GM21723 (cell line): Measurements from ENCODE around the gene TMEM178B.

ENCODE experiments used
- ATAC-seq: cut with Tn5 transposase; IDR thresholded peaks from one replicate; pipeline ENCODE4 v1.9.1; 2021; ENCODE audit warnings: mild to moderate bottlenecking, moderate library complexity; ENCODE audit not compliant: unreplicated experiment

Gene TMEM178B

DNA sequence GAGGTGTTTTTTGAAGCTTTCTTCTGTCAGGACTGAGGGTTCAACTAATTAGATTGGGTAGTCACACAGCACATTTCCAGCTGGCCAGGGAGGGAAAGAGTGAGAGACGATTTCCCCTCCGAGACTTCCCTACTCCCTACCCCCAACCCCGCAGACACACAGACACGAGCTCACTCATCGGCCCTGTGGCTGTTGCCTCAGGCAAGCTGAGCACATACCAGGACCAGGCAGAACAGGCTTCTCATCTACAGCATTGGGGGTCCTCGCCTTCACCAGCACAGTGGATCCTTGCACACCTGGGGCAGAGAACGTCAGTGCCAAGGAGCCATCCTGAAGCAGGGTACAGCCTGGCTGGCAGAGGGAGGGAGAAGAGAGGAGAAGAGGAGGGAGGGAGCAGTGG is 144.1 kb downstream of the TMEM178B start:
- ATAC-seq = no peak

DNA sequence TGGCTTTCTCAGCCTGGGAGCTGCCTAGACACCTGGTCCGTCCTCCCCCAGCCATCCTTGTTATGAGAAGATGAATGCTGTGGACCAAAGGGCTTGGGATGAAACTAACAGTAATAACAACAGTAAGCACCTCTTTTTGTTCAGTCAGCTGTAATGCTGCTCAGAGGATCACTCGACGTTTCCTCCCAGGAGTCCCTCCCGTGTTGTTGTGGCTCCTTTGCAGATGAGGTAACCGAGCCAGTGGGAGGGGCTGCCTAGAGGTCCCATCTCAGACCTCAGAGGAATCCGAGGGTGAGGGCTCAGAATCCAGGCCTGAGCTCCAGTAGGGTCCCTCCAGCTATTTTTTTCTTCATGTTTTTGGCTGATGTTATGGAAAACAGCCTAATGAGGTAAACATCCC is 145.1 kb downstream of the TMEM178B start:
- ATAC-seq = no peak

DNA sequence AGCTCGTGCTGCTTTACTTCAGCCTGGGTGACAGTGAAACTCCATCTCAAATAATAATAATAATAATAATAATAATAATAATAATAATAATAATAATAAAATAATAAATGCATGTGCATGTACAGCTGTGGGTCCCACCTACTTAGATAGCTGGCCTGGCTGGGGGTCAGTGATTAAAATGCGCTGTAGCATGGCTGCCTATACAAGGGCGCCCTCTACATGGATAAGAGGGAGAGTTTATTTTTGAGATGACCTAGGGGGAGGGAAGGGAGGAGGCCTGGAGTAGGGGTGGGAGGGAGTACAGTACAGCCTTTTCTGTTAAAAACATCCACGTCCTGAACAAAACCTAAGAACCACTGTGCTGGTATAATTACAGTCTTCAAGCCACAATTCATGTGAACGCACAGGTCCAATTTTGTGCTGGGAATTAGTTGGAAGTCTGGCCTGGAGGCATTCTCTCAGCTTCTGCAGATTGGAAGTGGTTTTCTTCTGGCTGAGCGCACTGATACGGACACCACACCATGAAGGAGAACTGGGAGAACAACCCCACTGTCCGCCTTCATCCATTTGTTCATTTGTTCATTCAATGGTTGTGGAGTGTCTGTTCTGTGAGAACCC is 146.5 kb downstream of the TMEM178B start:
- no peak for ATAC-seq

DNA sequence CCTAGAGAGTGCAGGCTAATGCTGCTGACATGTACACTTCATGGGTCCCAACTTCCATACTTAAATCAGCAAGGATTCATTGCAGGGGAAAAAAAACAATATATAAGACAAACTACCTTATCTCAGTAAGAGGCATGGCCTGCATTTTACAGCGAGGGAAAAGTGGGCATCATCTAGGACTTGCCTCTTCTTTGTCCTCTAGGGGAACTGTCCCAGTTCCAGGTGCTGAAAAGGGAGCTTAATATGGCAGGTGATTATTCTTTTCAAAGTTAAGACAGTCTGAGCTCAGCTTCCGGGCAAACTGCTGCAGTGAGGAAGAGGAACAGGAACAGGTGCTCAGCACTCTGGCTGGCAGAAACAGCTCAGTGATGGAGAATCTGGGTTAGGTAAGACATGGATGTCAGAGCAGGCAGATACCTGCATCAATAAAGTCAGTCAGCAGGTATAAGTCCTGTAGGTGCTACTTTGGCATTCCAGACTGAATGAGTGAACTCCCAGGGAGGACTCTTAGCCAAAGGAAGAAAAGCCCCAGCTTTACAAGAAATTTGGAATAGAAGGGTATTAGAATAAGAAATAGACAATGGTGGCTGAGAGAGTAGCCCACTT is 147.2 kb downstream of the TMEM178B start:
- no peak for ATAC-seq

DNA sequence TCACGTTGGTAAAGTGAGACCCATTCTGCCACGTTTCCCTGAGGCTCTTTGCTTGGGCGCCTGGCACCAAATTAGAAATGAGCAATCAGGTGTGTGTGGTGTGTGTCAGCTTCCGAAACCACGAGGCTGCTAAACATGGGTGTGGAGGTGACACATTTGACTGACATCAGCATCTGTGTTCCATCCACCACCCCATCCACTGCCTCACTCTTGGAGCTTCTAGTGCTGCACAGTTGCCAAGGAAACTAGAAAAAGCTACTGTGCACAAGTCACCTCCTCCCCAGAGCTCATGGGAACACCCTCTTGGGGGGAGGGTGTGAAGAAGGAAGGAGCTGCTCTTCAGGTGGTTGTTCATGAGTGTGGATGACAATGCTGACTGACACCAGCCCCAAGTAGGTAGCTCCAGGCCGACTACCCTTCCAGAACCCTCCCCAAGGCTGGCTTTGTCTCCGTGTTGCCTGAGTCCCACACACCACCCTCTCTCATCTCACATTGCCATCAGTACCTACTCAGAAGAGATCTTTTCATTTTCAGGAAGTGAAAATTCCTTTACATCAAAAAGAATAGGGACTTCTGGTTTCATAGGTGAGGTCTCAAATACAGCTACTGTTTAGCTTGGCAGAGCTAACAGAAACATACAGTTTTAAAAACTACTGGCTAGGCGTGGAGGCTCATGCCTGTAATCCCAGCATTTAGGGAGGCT is 152.2 kb downstream of the TMEM178B start:
- ATAC-seq = no peak

DNA sequence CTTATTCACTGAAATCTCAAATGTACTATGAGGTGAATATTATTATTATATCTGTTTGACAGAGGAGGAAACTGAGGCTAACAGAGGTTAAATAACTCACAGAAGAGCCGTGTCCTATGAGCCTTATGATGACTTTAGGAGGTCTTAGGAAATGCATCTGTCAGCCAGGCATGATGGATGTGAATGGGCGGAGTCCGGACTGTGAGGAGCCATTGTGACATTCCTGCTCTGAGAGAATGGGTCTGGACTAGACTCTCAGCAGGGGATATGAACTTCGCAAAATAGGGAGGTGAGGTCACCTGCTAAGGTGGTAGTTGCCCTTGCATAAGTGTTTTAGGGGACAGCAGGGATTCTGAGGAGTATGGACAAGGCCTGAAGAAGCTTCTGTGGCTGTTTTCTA is 153.6 kb downstream of the TMEM178B start:
- ATAC-seq = no peak

DNA sequence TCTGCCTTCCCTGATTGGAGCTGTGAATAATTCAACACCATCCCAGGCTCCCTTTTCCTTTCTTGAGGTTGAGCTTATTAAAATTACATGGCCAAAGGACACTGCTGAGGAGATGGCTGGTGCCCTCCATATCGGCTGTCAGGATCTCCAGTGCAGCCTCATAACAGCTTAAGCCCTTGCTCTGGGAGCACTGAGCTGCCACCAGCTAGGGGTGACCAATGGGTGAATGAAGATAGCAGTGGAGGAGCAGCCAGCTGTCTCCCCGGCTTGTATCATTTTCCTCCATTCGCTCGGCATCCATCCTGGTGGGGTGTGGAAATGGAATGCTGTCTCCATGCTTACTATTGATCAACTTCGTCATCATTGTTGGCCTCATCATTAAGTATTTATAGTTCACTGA is 154.6 kb downstream of the TMEM178B start:
- no peak for ATAC-seq

DNA sequence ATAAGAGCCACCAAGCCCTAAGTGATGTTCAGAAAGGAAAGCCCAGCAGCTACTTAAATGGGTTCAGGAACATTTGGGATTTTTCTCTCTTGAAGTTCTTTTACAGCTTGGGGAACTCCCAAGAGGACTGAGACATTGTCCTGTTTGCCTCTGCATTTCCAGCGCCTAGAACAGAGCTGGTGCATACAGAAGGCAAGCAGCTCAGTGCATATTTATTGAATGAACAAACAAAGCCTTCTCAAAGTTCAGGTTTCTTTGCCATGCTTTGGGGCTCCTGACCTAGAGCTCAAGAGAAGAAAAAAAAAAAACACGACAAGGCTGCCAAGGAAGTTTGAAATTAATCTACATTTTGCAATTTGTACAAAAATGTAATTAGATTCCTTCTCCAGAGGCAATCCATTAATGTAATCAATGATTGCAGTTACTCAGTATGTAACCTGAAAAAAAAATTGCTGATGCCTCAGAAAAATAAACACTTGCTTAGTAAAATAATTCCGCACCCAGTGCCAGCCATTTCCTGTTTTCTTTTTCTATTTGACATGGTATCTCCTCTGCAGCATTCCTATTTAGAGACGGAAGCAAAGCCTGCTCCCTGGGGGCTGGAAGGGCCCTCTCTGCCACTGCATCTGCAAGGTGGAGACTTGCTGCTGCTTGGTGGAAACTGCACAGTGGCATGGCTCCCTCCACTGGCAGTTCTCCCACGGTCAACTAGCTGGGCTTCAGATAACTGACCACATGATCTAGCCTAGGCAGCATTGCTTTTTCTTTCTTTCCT is 157.3 kb downstream of the TMEM178B start:
- ATAC-seq = no peak

DNA sequence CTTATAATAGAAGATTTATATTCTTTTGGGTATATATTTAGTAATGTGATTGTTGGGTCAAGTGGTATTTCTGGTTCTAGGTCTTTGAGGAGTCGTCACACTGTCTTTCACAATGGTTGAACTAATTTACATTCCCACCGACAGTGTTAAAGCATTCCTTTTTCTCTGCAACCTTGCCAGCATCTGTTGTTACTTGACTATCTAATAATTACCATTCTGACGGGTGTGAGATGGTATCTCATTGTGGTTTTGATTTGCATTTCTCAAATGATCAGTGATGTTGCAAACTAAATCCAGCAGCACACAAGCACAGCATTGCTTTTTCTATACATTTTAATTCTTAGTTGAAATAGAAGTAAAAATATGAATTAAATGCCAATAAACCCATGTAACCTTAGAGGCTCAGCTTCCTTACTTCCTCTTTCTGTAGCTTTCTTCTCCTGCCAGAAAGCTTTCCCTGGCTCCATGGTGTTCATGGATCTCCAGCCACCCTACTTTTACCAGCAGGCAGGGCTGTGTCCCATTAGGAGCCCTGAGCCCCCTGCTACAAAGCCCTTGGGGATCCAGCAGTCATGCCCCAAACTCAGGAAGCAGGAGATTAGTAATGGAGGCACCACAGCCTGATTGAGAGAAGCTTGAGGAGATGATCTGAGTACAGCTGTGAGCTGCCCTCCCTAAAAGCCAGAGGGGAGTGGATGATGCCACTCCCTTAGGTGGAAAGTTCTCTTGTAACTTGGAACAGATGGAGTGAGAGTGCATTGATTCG is 158.6 kb downstream of the TMEM178B start:
- no peak for ATAC-seq

DNA sequence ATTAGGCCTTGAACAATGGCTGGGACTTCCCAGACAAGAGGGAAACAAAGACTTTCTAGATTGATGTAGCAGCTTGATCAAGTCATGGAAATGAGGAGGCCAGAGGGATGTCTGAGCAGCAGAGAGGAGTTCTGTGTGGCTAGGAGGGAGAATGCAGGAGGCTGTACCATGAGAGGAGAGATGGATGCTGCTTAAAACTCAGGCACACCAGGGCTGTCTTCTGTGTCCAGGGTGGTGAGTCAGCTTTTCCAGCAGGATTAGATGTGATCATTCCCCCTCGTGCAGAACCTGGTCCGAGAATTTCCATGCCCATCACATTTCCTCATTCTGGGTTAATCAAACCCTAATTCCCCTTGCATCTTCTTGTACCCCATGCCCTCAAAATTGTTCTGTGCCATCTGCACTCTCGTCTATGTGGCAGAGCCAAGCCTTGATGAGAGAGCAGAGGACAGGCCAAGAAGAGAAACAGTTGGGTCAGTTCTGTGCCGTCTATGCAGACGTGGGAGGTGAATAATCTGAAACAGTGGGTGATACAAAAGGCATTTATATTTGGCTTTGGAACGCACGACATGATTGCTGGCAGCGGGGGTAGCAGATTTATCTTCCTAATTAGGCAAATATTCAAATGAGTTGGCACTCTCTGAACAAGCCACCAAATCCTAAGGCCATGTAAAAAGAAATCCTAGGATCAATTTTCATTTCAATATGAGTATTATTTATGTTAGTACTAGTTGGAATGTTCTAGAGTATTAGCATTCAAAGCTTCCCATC is 160.7 kb downstream of the TMEM178B start:
- ATAC-seq = no peak

DNA sequence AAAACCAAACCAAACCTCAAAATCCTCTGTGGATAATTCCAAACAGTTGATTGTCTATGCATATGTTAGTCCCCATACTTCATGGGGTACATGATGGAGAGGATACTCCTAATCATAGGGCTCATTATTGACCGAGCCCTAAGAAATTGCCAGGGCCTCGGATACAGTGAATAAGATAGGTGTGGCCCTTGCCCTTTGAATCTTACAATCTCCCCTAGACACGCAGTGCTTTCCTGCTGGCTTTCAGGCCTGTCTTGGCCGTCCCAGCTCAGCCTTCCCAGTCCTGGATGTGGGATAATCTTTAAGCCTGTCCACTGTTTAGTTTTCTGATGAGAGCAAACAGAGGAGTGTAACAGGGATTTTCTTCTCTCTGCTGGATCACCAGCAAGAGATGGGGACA is 161.8 kb downstream of the TMEM178B start:
- ATAC-seq = no peak

DNA sequence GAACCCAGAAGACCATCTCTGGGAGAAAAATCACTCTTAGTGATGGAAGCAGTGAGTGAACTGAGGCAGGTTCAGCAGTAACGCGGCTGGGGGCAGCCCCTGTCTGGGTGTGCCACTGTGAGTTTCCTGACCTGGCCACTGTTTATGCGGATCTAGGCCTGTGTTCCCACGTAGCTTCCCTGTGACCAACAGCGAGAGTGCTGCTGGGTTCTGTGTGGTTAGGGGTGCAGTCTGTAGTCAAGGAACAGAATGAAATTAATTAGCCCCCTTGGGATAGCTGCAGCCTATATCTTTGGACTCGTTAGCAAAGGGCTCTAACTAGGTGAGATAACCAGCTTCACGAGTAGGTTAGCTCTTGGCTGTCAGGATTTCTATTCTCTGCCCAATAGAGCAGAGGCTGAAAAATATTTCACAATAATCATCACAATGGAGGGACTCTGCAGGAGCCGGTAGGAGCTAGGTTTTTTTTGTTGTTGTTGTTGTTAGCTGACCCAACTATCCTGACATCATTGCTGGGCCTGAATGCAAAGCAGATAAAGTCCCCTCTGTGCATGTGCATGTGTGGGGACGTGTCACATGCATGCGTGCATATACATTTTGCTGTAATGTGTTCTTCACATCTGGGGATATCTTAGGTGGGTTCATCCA is 164.9 kb downstream of the TMEM178B start:
- no peak for ATAC-seq

DNA sequence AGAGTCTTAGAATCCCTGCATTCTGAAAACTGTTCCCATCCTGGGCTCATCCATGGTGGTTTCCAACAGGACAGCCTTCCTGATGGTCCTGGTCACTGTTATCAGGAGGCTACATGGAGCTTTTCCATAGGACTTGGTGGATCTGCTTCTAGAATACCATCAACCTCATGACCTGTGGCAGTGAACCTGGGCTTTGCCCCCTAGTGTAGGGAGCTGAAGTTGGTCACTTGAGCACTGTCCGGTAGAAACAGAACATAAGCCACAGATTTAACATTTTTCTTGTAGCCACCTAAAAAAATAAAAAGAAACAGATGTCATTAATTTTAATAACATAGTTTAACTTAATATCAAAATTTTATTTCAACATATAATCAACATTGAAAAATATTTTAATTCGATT is 165.8 kb downstream of the TMEM178B start:
- no peak for ATAC-seq

DNA sequence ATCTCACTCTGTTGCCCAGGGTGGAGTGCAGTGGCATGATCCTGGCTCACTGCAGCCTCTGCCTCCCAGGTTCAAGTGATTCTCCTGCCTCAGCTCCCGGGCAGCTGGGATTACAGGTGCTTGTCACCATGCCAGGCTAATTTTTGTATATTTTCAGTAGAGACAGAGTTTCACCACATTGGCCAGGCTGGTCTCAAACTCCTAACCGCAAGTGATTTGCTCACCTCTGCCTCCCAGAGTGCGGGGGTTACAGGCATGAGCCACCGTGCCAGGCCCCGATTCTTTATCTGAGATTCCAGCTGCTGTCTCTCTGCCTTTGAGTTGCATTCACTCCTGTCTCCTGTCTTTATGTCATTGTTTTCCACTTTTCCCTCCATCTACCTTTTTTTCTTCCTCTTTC is 168.7 kb downstream of the TMEM178B start:
- no peak for ATAC-seq

DNA sequence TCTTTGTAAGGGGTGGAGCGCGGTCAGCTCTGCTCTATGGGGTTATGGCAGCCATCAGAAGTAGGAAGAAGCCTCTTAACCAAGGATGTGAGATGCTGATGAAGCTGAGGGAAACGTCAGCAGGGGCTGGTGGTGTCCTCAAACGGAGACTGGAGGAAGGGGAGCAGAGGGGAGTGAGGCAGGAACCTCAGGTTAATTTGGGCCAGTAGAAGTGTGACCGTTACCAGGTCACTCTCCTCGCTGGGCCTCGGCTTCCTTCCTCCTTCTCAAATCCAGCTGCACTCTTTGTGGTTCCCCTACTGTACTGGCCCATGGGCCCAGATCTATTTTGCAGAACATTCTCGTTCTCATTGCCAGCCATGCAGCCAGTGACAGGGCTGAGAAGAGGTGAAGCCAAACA is 169.5 kb downstream of the TMEM178B start:
- no peak for ATAC-seq

DNA sequence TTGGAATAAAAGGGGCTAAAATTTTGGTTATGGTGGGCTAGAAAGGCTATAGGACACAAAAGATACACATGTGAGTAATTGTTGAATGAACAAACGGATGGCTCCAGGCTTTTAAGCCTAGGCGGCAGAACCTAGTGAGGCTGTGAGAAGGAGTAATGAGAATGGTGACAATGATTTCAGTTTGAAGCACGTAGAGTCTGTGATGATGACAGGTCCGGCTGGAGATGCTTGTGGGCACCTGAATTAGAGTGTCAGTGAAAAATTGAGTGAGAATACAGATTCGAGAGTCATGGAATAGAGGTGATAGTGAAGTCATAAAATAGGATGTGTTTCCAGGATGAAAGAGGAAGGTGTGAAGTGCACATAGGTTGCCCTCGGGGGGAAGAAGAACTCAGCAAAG is 170.6 kb downstream of the TMEM178B start:
- ATAC-seq = no peak

DNA sequence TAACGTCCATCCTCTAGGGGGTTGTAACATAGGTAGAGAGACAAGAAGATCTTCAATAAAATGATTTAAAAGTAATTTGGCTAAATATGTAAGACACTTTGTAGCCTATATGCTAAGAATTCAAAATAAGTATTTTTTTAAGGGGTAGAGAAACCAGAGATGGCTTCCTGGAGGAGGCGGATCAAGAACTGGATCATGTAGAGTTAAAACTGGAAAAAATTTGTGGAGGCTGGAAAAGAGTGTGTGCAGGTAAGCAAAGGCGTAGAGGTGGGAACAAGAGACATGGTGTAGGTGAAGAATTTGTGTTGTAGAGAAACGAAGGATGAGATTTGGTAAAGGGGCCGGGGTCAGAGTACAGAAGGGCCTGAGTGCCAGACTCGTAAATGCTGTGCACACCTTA is 172.6 kb downstream of the TMEM178B start:
- no peak for ATAC-seq

DNA sequence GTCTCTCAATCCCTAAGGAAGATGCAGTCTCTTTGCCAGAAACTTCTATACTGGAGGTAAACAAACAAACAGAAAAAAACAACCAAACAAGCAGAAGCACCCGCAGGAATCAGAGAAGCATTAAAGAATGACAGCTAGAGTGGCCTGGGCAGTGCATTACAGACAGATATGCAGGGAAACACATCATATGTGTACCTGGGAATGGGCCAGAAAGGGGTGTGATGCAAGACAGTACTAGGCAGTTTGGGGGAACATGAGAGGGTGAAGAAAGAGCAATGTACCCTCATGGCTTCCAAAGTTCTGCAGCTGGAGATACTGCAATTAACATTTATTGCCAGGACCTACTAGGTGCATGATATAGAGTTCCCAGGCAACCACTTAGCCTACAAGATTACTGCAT is 177.3 kb downstream of the TMEM178B start:
- no peak for ATAC-seq

DNA sequence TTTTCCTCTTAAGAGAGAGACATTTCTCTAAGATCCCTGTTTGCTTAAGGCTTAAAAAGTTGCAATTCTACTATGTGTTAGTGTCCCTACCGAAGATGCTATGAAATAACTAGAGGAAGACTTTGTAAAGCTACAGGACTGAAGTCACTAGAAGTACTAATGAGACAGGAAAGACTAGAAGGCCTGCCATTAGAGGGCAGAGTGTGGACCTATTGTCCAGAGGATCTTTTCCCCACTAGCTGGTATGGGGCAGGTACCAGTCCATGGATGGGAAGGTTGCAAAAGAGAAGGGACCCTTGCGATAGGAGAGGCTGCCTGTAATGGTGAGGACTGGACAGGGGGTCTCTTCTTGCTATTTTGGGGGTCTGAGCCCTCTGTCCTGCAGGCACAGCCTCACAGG is 178.1 kb downstream of the TMEM178B start:
- ATAC-seq = no peak

DNA sequence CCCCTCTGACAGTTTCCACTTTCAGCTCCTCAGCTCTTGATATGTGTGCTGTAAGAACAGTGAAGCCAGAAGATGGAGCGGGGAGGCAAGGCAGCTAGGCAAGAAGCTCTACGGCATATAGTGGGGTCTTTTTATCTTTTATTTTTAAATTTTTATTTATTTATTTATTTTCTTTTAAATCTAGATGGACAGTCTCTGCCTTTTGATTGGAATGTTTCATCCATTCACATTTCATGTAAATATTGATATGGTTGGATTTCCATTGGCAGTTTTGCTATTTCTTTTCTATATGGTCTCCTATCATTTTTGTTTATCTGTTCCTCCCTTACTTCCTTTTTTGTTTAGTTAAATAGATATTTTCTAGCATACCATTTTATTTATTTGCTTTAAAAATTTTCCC is 183.7 kb downstream of the TMEM178B start:
- no peak for ATAC-seq
